GM21717 (cell line): ENCODE data around the gene EML3.
"Not testable (repeated sequence)": the region's sequence is repeated elsewhere in the genome, so short reads cannot be mapped to it uniquely, and the experiment has no call there.

Source experiments
- ATAC-seq: cut with Tn5 transposase; IDR thresholded peaks from one replicate; pipeline ENCODE4 v1.9.1; 2021; ENCODE audit warnings: mild to moderate bottlenecking, moderate library complexity; ENCODE audit not compliant: unreplicated experiment

The EML3 gene

DNA sequence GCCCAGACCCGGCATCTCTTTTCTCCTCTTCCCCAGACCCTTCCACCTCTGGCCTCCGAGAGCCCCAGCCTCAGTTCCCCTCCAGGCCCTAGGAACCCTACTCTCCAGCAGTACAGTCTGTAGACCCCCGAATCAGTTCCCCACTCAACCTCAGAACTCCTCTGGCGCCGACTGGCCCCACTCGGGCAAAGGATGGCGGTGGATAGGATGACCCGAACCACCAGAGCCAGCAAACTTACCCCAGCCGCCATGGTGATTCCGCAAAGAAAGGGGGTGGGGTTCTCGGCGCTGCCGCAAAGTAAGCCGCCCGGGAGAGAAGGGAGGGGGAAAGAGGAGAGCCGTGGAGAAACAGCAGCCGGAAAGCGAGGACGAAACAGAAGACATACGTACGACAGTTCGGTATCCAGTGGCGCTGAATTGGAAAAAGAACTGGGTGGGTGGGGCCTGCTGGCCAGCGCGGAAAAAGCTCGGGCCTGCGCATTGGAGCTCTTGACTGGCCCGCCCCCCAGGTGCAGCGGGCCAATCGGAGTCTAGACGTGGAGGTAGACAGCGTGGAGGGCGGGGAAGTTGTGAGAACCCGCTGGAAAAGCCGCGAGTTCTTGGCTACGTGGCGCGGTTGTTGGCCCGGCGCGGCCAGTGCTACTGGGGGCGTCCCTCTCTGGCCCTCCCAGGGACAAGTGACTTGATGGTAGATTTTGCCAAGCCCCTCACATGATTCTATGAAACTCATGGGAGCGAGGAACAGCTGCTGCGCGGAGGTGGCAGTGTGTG lies 38.8 kb downstream of the EML3 start, which contains the start of gene EEF1G:
Gene EEF1G, minus strand, starts transcription at position 300 of the 771 bp plus-strand sequence. Its CDS starts 49 bp downstream, at position 251.
- peak; percentile 70 for ATAC-seq

DNA sequence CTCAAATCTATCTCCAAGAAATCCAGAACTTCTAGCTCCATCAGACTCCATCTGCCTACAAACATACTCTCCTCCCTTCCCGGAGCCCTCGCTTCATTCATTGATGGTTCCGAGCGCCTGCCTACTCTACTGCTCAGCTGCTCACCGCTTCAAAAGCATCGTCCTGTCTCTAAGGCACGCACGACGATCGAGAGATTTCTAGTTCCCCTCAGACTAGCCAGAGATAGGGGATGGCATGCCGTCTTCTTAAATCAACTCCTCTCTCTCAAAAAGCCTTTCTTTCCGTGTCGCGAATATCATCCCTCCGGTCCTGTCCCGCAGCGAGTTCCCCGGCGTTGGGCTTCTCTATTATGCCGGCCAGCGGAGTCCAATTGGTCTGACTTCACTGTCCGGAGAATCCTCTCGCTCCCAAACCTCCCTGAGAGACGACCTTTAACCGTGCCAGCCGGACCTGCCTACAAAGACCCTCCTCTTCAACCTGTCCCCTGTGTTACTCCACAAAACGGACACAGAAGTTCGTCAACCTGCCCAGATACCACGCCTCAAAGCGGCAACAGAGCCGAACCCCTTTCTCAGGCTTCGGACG lies 39.5 kb downstream of the EML3 start:
- peak; percentile 4 for ATAC-seq

DNA sequence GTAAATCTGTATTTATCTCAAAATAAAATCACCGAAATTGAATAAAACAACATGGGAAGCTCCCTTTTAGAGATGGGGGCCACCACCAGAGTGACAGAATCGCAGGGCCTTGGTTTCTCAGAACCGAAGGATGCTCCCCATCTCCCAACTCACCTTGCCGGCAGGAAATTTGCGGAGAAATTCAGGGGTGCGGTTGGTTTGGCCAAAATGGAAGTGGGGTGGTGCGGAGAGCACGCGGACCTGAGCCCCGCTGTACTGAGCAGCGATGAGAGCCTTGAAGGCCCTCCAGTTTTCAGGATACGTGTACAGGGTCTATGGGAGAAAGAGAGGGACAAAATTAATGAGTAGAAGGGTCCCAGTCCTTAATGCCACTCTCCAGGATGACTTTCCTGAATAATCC lies 40.1 kb downstream of the EML3 start:
- ATAC-seq = no peak

DNA sequence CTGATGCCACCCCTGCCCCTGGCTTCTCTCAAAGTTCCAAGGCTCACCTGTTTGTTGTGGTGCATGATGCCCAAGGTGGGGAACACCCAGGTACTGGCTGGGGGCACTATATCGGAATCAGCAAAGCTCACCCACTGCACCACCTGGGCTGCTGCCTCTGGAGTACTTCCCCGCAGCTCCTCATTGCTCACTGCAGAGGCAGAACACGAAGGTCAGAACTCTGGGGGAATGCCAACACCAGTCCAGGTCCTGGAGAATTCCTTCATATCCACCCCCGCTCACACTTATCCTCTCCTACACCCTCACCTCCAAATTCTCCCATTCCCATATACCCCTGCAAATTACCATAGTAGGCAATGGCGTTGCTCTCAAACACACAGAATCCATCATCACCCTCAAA lies 41.1 kb downstream of the EML3 start:
- not testable (repeated sequence) for ATAC-seq

DNA sequence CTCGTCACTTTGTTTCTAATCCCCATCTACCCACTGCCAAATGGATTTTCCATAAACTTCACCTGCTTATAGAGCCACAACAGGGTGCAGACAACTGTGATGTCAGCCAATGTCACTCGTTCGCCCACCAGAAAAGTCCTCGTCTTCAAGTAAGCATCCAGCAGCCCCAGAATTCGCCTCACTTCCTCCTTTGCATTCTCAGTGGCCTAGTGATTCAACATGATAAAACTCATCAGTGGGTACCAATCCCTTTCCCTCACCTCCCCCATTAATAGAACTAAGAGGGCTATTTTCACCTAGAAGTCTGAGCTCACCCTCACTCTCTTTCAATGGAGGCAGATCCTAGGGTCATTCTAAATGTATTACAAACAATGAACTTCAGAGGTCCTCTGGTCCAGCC lies 41.7 kb downstream of the EML3 start:
- ATAC-seq = not testable (repeated sequence)

DNA sequence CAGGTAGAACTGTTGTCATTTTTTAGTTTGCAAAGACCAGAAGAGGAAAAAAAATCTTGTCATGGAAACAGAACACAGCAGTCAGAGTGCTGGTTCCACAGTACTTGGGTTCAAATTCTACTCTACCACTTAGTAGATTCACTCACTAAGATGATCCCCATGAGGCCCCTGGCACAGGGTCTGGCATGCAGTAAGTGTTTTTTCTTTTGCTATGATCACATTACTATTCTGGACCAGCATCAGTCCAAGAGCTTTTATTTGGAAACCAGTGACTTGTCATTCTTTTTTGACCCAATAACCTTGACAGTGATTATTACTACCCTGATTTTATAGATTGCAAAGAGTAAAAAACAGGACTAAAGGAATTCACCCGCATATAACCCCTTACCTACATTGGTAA lies 43.0 kb downstream of the EML3 start:
- ATAC-seq = no peak

DNA sequence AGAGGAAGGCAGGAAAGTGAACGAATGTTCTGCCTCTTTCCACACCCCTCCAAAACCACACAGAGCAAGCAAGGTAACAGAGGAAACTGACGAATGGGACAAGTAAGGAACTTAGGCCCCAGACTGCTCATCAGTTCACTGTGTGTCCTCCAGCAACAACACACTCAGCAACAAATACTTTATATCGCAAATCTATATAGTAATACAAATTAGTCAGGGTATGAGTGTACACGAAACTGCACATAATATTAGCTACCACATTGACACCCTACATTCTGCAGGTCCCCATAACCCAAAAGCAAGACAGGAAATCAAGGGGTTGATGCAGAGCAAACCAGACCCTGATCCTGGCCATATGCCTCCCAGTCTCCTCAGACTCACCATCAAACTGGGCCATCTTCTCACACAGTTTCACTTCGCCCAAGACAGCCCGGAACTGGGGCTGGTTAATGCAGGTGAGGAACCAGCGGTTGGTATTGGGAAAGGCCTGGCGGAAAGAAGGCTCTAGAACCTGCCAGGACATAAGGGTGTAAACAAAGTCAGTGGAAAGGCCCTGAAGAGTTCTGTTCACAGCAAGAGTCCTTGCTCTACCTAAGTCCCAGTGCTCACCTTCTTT lies 45.4 kb downstream of the EML3 start:
- ATAC-seq = no peak

DNA sequence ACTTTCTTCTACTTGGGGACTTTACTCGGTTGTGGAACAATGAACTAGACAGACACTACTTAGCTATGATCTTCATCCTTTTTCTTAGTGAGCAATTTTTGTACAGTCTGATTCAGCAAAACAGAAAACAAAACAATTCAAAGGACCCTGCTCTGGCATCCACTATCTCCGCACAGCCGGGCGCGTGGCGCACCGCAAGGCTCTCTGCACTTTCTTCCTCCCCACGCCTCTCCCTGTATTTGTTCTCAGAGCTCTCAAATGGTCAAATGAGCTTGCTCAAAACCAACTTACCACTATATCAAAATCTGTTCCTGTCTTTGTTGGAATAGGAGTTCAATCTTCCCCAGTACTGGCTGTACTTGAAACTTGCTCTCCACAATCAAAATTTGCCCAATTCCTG lies 46.3 kb downstream of the EML3 start:
- no peak for ATAC-seq

DNA sequence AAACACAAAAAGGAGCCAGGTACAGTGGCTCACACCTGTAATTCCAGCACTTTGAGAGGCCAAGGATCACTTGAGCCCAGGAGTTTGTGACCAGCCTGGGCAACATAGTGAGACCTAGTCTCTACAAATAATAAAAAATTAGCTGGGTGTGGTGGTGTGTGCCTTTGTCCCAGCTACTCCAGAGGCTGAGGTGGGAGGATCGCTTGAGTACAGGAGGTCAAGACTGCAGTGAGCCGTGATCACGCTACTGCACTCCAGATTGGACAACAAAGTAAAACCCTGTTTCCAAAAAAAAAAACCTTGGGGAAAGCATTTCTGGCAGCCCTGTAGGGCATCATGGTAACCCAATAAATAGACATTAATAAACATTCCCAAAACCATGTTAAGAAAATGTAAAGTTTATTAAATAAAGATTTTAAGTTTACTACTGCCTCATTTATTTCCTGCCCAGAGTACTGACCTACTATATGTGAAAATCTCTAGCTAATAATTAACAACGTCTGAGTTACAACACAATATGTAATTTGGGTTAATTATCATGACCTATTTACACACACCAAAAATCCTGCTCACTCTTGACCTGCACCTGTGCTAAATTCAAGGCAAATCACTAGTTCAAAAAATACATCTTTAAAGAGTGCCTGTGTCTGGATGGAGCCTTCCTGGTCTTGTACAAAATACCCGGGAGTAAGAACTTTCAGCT lies 47.3 kb downstream of the EML3 start:
- no peak for ATAC-seq

DNA sequence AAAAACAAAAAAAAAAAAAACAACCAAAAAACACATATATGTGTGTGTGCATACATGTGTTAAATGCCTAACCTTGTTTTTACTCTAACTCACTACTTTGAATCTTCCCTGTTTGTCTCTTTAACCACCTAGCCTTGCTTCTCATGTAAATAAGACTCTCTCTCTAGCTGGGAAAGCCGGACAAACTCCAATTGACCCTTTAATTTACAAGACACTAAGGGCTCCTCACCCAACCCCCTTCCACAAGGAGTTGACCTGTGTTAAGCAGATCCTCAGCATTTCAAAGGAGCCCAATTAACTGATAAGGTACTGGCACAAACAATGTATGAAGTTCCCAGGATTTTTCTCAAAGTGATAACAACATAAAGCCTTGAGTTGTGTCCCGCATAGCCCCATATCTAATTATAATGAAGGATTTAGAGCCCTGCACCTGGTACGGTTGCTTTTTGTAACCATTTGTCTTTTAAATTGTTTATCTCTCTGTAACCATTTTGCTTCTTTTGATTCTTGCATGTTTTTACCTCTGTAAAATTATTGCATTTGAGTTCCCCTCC lies 50.8 kb downstream of the EML3 start:
- not testable (repeated sequence) for ATAC-seq

DNA sequence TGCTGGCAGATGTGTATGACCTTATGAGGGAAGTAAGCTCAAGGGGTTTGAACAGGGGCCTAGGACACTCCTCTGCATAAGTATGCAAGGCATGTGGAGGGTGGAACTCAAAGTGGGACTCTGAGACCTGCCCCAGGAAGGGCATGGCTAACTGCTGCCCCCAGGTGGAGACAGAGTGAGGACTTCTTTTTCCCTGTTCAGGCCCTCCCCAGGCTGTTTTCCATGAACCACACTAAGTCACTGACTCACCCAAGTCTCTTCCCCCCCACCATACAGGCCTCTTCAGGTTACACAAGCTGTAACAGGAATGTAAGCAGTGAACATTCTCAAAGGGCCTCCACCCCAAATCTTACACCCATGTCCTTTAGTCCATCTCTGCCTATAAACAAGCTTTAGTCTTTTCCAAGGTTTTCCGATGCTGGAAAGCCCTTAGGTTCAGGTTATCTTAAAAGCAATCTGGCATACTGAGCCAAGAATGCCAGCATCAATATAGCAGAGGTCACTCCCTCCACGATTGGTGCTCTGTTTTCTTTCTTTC lies 51.9 kb downstream of the EML3 start:
- no peak for ATAC-seq

DNA sequence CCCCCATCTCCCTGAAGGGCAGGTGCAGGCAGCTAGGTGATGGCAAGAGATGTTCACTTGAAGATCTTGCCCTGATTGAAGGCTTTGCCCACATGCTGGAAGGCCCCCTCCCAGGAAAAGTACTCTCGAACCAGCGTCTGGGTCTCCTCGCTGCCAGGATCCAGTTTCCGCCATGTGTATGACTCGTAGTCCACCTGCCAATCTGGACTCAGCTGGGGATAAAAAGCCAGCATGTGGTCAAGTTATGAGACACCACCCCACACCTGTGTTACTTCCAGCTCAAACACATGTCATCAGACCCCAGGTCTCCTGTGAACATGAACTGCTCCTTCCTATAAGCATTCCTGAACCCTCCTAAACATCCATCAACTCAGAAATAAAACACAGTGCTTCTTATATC lies 52.9 kb downstream of the EML3 start:
- not testable (repeated sequence) for ATAC-seq

DNA sequence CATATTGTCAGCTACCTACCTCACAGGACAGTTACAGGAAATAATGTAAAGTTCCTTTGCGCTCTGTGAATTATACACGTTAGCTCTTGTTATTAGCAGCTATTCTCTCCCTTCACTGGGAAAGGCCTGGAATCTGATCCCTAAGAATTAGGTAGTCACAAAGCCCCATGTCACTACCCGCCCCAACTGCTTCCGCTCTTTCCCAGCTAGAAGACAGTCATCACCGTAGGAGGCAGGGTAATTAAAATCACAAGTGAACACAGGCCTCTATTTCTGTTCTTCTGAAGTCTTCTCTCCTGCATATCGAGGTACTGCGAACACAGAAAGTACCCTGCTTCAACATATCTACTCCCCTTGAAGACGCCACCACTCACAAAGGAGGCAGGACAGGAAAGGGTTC lies 53.4 kb downstream of the EML3 start:
- ATAC-seq = no peak

DNA sequence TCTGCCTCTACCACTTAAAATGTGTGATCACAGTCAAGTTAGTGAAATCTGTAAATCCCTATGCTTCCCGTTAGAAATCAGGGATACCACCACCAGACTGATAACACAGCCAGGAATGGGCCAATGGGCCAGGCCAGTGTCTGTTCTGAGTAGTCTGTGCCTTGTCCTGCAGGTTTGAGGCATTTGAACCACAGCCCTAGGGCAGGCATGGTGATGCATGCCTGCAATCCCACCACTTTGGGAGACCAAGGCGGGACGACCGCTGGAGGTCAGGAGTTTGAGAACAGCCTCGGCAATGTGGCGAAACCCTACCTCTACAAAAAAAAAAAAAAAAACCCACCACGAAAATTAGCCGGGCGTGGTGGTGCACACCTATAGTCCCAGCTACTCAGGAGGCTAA lies 53.9 kb downstream of the EML3 start:
- ATAC-seq = no peak

DNA sequence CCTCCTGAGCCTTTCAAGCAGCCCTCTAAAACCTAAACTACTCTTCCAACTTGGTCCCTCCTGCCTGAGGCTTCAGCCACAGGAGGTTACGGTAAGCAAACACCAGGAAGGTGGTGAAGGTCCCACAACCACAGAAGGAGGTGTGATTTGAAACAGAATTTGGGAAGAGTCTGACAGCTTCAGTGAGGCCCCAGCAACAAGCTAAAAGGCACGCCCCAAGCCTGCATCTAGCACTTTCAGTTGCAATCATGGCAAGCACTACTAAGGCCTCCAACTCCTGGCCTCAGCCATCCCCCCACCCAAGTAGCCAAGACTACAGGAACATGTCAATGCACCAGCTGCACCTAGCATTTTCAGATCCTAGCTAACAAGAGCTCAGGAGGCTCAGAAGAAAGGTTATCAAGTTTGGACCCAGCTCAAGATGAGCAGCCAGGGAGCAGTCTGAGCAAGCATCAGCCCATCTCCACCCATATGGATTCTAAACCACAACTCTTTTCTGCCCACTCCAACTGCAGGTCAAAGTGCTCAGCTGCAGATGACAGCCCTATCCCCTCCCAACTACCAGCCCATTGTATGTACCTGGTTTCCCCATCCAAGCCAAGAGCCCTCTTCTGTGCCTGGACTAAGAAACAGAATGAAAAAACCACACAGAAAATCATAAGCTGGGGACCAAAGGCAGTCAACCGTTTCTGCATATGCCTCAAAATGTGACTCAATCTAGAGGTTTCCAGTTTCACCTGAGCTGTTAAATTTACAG lies 55.5 kb downstream of the EML3 start:
- peak; percentile 25 for ATAC-seq

DNA sequence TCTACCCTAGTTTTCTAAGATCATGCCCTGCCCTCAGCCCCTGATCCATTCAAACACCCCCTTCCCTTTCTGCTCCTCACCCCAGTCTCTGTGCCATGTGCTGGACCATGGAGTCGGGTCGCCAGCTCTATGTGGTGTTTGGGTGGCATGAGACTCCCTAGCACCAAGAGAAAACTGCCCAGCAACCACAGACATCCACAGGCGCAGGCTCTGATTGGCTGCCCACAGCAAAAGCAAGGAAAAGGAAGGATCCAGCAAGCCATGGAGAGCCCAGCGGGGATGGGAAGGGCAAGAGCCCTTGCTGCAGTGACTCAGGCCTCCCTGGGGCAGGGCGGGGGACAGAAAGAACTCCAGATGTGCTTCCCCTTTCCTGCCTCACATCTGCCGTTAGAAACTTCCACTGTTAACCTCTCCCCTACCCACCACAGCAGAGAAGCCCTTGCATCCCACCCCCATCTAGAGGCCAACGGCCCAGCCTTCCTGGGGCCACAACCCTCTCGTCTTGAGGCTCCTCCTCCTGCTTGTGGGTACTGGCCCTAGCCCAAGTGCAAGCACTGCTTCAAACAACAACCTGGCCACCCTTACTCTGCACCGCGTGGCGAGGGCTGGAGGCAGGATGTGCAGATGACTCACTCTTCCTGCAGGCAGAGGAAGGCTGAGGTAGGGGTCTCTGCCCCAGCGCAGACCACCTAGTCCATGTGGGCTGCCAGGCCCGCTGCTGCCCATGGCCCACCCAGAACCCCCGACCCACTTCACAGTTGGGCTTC lies 56.3 kb downstream of the EML3 start:
- ATAC-seq = peak; percentile 34

DNA sequence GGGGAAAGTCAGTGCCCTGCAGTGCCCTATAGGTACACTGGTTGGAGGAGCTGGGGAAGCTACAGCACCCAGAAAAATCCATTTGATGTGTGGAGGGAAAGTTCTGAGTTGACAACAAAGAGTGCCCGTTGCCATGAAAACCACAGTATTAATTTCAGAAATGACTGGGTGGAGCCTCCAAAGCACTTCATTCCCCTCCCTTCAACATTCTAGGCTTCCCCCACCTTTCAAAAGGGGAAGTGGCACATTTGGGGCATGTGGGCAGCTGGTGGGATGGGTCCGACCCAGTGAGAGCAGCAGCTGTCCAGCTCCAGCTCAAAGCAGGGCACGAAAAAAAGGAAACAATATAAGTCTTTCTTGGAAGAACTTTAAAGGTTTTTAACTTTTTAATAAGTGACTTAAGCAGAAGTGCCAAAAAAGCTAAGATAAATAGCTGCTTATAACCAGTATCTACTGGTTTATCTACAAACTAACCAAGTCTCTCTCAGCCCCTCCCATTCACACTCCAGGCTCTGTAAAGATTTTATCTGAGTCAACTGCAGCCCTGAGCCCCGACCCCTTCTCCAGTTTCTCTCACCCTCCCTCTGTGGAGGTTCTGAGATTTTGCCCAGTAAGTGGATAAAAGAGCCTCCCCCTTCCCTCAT lies 57.0 kb downstream of the EML3 start:
- peak; percentile 30 for ATAC-seq

DNA sequence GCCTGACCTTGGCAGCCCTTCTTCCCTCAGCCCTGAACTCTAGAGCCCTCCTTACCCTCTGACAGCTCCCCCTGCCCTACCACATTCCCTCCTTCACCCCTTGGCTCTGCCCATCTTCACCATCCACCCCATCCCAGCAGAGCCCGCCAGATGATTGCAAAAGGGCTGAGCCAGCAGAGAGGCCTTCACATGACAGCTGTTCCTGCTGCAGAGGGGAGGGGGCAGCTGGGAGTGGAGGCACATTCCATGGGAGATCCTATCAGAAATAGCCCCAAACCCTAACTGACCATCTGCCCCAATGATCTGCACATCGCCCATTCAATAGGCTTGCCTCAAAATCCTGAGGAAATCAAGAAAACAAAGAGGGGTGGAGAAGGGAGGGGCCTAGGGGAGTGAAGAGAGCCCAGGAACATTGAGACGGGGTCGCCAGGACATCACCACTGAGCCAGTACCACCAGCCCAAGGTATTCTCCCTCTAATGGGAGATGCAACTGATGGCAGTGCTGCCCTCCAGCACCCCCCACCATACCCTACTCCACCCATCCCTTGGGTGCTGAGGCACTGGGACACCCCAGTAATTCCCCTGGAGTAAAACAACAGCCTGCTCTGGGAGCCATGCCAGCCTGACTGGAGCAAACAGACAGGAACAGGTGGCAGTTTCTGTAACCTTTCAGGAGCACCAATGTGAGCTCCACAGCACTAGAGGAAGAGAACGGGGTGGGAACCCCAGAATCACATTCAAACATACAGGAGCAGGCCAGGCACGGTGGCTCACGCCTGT lies 58.0 kb downstream of the EML3 start:
- no peak for ATAC-seq
